ENCODE data around the gene BTBD9.
"Not testable (repeated sequence)": the region's sequence is repeated elsewhere in the genome, so short reads cannot be mapped to it uniquely, and the experiment has no call there.

The BTBD9 gene

DNA sequence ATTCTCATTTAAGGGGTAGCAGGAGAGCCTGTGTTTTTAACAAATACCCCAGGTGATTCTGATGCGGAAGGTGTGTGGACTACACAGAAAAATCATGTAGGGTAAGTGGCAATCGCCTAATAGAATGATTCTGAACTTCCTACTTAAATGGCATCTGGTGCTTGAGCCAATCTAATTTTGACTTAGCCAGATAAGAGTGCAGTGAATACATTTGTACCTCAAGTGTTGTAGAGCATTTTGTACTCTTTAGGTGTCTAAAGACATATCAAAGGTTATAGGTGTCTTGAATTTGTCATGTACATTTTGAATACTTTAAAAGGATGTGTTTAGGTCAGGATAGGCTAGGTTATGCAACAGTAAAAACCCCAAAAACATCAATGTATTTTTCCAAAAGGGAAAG, 10.0 kb upstream of the BTBD9 start:
- no peak for DNase-seq (ENCODE audit: low read depth in 2 of 2)

DNA sequence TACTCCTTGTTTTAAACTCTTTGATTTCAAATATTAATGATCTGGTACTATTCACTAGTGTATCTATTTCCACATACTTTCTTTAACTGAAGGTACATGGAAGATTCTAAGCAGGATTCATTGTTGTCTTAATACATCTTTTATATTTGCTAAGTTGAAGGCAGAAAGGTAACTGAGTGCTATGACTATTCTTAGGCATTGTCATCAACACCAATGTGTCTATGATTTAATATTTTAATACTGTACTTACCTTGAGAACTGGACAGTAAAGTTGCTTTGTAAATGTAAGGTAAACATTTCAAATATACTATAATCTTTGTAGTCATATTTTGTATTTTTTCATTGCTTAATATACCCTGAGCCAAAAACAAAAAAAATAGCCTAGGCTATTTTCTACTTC, 8.9 kb upstream of the BTBD9 start:
- DNase-seq (ENCODE audit: low read depth in 2 of 2) = no peak

DNA sequence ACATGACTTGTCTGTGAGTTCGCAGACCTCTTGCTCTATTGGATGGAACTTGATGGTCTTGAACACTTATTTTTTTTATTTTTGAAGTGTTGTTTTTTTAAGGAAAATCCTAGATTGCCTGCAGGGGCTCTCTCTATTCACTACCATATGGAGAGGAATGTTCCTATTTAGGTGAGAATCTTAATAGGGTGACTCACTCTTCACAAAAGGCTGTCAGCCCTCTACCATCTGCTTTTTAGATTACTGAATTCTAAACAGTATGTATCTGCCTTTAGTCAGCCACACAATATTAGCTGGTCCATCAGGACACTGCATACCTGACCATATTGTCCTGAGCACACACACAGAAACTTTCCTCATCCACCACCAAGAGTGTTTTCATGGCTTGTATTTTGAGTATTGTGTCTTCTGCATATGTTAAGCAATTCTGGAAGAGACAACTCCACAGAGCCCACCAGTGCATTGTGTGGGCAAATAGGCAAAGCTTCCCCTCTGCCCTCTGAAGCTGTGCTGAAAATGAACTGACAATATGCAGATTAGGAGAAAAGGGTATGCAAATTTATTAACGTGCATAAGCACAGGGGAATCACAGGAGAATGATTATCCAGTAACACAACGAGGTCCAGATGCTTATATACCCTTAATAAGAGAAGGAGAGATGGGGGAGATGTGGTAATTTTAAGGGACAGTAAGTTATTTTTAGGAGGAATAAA, 6.6 kb upstream of the BTBD9 start:
- DNase-seq (ENCODE audit: low read depth in 2 of 2) = no peak

DNA sequence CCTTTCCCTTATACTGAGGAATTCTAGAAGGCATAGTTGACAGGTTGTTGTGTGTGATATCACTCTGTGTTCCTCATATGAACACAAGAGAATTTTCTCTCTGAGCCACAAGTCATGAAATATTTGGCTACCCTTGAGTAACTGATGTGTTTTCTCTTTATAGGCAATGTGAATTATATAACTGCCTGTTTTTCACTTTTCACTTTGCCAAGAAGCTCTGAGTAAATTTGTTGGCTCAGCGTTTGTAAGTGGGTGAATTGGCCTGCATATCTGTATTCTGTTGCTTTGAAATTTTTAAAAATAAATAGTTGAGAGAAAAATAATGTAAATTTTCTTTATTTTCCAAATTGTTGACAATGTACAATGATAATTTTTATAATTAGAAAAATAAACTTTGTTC, 5.2 kb upstream of the BTBD9 start:
- no peak for DNase-seq (ENCODE audit: low read depth in 2 of 2)

DNA sequence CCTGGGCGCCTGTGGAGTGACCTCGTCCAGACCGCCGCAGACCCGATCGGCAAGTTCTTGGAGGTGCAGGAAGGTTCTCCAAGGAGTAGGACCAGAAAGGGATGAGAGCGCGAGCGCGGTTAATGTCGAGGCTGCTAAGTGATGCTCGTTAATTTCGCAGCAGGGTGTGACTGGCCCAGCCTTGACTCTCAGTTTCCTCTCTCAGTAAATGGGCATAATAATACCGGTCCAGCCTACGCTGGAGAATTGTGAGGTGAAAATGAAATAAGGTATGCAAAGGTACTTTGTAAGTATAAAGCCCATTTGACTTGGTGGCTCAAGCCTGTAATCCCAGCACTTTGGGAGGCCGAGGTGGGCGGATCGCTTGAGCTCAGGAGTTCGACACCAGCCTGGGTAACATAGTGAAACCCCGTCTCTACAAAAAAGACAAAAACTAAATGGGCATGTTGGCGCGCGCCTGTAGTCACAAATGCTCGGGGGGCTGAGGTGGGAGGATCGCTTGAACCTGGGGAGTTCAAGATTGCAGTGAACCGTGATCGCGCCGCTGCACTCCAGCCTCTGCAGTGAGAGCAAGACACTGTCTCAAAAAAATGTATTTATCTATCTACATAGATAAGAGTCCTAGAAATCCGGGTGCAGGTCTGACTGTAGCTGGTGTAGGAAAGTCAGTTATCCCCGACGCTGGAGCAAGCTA, 634 bp upstream of the BTBD9 start:
- DNase-seq (ENCODE audit: low read depth in 2 of 2) = no peak

DNA sequence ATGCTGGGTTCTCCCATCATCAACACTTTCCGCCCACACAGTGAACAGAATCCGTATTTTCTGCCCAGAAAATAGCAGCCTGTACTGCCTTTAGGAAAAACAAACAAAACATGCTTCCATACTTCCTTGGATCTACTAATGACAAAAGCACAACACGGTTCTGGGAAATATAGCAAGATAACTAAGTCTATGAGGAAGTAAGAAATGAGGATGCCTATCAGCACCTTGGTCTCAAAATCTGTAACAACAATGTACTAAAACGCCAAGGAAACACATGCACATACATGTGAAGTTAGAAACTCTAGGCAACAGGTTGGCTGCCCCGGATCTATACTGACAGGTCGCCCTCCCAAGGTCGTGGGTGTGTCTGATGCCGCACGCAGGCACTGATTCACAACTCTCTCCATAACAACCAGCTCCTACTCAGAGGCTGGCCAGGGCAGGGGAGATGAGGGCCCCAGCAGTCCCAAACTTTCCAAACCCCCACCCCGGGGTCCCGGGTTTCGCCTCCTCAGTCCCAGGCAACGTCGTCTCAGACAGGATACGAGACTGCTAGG, 710 bp downstream of the BTBD9 start:
- DNase-seq (ENCODE audit: low read depth in 2 of 2) = peak; percentile 40 to 51

DNA sequence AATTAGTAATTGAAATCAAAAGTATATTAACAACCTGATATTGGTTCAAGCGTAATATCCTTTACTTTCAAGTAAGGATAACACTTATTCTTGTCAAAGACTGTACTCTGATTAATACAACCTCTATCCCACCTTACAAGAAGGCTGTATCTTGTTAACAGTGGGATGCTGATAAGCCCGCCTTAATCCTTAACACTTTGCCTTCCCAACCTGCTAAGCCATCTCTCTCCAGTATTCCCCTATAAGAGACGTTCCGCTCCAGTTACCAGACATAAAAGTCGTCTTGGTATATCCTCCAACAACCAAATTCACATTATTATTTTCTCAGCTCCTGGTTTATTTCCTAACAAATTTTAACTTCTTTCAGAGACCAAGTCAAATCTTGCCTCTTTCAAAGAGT, 2.0 kb downstream of the BTBD9 start:
- DNase-seq (ENCODE audit: low read depth in 2 of 2) = no peak

DNA sequence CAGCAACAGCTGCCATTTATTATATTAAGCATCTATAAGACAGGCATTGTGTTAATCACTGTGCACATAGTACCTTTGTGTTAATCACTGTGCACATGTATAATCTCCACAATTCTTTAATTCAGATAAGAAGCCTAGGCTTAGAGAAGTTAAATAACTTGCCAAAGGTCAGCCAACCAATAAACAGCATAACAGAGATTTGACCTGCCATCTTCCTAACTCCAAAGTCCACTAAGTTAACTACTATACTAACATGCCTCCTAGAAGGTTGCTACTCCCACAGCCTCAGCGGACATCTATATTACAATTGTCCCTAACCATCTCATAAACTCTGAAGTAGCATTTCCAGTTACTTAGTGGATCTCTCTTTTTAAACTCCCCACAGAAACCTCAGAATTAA, 3.7 kb downstream of the BTBD9 start:
- DNase-seq (ENCODE audit: low read depth in 2 of 2) = no peak

DNA sequence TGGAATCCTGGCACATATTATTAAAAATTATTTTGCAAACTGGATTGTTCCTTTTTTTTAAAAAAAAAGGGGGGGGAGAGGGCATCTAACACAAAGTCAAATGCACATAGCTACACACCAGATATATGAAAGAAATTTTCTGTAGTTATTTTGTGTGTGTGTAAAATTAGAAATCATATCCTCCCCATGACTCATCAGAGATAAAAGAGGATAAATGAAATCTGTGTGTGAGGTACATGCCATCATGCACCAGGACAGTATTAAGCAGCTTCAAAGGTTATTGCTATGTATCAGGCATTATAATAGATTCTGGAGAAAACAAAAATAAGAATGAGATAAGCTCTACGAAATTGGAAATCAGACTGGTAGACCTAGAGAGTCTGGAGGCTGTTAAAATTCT, 5.2 kb downstream of the BTBD9 start:
- DNase-seq (ENCODE audit: low read depth in 2 of 2) = no peak

DNA sequence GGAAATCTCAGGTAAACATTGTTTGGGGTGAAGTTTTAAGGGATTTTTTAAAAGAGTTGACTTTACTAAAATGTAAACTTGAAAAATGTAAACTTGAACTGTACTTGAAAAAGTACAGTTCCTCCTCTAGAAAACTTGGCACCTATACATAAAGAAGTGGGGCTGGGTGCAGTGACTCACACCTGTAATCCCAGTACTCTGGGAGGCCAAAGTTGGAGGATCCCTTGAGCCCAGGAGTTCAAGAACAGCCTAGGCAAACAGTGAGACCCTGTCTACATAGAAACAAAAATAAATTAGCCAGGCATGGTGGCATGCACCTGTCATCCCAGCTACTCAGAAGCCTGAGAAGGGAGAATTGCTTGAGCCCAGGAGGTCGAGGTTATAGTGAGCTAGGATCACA, 7.2 kb downstream of the BTBD9 start:
- no peak for DNase-seq (ENCODE audit: low read depth in 2 of 2)

DNA sequence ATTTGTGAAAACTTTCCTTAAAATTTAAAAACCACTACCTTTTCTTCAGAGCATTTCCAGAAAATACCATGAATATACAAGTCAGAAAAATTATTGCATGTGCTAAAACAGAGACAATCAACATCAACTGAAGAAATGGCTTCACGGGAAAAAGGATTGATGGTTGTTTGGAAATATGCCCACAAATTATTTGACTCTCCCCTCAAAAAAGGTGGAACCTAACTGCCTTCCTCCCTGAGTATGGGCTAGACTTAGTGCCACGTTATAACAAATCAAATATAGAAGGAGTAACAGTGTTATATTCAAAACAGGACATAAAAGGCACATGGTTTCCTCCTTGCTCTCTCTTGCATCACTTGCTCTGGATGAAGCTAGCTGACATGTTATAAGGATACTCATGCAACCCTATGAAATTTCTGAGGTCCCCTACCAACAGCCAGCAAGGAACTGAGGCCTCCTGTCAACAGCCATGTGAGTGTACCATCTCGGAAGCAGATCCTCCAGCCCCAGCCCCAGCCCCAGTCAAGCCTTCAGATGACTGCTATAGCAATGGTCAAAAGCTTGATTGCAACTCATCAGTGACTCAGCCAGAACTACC, 8.4 kb downstream of the BTBD9 start:
- no peak for DNase-seq (ENCODE audit: low read depth in 2 of 2)

DNA sequence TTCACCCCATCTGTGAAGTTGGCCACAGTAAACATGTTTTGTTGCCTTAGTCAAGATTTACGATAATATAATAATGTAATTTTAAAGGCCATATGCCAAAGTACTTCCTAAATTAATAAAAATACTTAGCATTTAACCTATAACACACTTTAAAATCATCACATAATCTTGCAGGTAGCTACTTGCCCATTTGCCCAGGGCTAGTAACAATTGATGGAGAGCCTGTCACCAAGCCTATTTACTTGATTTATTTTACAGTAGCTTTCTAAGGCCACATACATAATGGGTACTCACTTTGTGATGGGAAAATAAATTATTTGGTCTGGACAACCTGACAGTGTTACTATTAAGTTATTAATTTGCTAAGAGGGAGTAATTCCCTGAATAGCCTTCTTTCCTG, 14.5 kb downstream of the BTBD9 start:
- DNase-seq (ENCODE audit: low read depth in 2 of 2) = no peak

DNA sequence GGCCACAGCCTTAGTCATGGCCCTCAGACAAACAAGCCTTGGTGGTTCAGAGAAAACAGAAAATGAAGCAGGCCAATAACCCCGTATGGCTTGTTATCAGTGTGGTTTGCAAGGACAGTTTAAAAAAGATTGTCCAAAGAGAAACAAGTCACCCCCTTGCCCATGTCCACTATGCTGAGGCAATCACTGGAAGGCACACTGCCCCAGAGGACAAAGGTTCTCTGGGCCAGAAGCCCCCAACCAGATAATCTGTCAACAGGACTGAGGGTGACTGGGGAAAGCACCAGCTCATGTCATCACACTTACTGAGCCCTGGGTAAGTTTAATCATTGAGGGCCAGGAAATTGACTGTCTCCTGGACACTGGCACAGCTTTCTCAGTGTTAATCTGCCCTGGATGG, 20.4 kb downstream of the BTBD9 start:
- DNase-seq (ENCODE audit: low read depth in 2 of 2) = not testable (repeated sequence)

DNA sequence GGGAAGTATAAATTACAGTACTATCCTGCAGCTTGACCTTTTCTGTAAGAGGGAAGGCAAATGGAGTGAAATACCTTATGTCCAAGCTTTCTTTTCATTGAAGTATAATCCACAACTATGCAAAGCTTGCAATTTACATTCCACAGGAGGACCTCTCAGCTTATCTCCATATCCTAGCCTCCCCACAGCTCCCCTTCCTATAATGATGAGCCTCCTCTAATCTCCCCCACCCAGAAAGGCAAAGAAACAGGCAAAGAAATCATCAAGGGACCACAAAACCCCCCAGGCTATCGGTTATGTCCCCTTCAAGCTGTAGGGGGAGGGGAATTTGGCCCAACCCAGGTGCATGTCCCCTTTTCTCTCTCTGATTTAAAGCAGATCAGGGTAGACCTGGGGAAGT, 21.4 kb downstream of the BTBD9 start:
- not testable (repeated sequence) for DNase-seq (ENCODE audit: low read depth in 2 of 2)

DNA sequence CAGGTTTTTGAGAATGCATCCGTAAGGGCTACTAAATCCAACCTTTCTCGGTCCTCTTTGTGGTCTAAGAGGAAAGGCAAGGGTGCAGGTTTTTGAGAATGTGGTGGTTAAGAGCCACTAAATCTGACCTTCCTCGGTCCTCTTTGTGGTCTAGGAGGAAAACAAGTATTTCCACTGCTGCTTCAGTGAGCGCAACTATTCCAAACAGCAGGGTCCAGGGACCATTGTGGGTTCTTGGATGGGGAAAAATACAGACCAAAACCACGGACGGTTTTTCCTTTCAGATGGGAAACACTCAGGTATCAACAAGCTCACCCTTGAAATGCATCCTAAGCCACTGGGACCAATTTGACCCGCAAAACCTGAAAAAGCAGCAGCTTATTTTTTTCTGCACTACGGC, 21.9 kb downstream of the BTBD9 start:
- DNase-seq (ENCODE audit: low read depth in 2 of 2) = no peak

DNA sequence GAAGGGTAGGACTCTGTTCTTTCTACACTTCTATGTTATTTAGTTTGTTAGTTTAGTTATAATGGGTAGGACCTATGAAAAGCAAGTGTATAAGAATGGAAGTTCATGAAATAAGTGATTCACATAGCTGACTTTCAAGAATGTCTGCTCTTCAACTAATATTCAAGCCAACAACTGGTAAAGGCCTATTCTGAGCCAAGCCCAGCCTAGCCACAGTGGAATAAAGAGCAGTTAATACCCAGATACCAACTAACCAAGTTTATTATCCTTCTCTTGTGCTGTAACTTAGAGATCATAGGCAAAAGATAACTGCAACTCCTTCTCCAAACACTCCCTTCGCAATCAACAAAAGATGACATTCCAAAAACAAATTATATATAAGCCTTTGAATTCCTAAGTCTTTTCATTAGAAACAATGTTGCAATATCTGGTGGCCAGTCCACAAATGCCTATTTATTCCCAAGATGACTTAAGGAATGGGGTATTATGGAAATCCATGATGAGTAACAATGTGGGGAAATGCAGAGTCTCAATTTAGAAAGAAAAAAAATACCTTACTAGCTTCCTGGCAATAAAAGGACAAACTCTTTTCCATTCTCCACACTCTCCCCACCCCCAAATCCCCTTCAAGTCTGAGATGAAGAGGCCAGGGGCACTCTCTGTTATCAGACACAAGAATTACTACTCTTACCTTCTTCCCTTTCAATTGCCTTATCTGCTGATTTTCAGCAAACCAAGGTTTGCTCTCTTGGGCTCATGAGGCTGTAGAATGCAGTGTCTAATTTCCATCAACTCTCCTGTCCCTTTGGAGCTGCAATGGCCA, 27.4 kb downstream of the BTBD9 start:
- DNase-seq (ENCODE audit: low read depth in 2 of 2) = no peak

DNA sequence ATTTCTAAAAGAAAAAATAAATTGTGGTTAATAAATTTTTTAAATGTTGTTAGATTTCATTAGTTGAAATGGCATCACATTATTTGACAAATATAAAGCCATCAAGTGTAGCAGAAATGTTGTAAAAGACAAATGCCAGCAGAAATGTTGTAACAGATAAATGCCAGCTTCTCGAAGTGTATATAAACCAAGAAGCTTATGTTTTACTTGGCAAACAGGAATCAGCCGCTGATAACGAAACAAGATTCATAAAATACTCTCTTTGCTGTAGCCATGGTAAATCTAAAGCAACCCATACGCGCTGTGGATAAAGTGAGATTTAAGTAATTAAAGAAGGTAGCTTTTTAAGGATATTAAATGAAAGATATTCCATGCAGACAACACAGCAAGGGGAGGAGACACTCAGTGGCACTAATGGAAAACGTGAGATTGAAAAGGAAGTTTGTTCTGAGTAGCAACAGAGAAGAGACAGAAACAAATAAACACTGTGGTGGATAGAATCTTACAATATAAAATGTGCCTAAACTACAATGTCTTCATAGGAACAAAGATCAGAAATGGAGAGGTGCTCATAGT, 29.6 kb downstream of the BTBD9 start:
- no peak for DNase-seq (ENCODE audit: low read depth in 2 of 2)

DNA sequence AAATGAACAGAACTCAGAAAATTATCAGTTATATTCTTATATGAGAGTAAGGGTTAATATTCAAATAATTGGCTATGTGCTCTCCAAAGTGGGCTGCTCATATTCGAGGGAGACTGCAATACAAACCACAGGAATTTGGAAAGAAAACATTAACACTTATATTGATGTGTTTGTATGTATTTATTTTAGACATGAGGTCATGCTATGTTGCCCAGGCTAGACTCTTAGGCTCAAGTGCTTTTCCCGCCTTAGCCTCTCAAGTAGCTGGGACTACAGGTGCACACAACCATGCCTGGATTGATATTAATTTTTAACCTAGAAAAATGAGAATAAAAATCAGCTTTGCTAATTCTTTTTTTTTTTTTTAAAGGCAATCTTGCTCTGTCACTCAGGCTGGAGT, 35.0 kb downstream of the BTBD9 start:
- DNase-seq (ENCODE audit: low read depth in 2 of 2) = no peak

DNA sequence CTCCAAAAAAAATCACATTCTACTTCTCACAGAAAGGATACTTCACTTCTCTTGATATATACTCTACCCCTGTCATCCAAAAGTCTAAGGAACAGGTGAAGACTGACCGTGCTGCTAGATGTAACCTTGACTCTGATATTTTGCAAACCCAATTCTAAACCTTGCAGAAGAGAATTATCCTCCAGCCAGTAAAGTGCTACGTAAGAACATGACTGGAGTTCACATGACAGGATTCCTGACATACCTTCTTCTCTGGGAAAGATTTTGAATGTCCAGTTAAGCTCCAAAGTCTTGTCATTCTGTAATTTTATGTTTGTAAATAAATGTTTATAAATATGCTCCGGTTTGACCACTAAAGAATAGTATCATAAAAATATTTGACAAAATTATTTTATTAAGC, 35.8 kb downstream of the BTBD9 start:
- no peak for DNase-seq (ENCODE audit: low read depth in 2 of 2)

DNA sequence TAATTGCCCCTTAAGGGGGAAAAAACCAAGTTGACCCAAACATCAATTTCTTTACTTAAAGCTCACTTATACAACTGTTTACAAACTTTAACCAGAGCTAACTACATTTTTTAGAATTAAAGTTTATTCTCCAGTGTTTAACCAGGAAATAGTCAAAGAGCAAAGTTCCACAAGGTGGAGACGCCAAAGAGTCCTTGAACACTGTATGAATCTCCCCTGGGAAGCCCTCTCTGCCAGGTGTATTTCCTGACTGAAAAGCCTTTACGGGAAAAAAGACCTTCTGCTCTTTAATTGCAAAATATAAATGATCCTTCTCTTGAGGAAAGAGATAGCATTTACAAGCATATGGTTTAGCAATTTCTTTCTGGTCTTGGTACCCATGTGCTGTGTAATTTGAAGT, 36.2 kb downstream of the BTBD9 start:
- no peak for DNase-seq (ENCODE audit: low read depth in 2 of 2)

DNA sequence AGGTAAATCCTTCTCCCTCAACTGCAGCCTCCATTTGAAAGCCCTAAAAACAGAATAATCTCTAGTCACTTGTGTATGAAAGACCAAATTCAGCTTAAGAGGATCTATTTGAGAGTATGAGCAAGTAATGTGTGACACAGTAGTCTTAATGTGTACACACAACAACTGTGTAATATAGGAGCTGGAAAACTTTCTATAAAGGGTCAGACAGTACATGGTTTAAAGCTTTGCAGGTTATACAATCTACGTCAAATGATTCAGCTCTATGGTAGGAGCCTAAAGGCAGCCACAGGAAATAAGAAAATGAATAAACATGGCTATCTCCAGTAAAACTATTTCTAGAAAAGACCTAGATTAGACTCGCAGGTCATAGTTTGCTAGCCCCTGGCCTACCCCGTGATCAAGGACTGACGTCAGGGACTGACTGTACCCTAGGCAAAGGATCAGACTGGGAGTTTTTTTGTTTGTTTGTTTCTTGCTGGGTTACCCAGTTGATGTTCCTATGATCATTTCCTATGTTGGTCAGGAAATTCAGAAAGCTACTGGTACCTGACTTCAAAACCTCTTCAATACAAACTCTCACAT, 39.7 kb downstream of the BTBD9 start:
- no peak for DNase-seq (ENCODE audit: low read depth in 2 of 2)

All from stimulated activated CD8-positive, alpha-beta memory T cell treated with anti-CD3 and anti-CD28 coated beads, Interleukin-15, amount 100 ng/mL, for 4 hours (primary cell).